Esophagus muscularis mucosa (tissue), 4 donors: Measurements from ENCODE around the gene NOC3L.

Source experiments
- CTCF ChIP-seq, 3 experiments: fragments of 200-600 bp in 2 of 3; fragments of 450-650 bp in 1 of 3; sonication (generic) in 2 of 3; IDR thresholded peaks; one replicate each; pipeline ENCODE4 v1.5.1; 2017 to 2019; ENCODE audit warnings: antibody characterized with exemption in 3 of 3, mild to moderate bottlenecking in 2 of 3, moderate library complexity in 1 of 3
- EP300 ChIP-seq: sonication (generic); formaldehyde crosslinking; IDR thresholded peaks from one replicate; pipeline ENCODE4 v1.6.1; 2017; ENCODE audit warnings: antibody characterized with exemption
- POLR2A ChIP-seq: fragments of 450-650 bp; IDR thresholded peaks from one replicate; pipeline ENCODE4 v1.6.1; 2017; ENCODE audit warnings: antibody characterized with exemption, moderate library complexity, mild to moderate bottlenecking, low read depth
- POLR2AphosphoS5 ChIP-seq, 2 donors: sonication (generic); formaldehyde crosslinking; IDR thresholded peaks; one replicate each; pipeline ENCODE4 v1.6.1; 2017; ENCODE audit warnings: antibody characterized with exemption in 2 of 2

DNA sequence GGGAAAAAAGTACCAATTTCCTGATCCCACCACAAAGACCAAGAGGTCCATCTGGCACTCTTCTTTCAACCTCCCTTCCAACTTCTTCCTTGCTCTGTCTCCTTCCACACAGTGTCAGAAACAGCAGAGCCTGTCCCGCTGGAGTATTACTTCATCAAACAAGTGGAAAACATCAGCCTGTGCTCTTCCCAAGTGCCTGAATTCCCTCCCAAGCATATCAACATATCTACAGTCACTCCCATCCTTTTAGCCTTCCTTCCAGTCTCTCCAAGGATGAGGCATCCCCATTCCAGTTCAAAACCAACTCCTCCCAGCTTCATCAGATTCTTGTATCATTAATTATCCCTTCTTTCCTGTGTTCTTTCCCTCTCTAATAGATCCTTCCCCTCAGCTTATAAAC is 1.7 kb upstream of the NOC3L start:
- TF ChIP-seq EP300, result no peak
- no peak for TF ChIP-seq CTCF (IDR thresholded peaks at IDR 0.05)
- no peak for TF ChIP-seq POLR2A
- TF ChIP-seq POLR2AphosphoS5 (IDR thresholded peaks at IDR 0.05), result peak in 1 of 2 donors; percentile 22
